Amniotic stem cell (primary cell): Measurements from ENCODE around the gene ROR2.
"Not testable (repeated sequence)": the region's sequence is repeated elsewhere in the genome, so short reads cannot be mapped to it uniquely, and the experiment has no call there.

Source experiments
- DNase-seq: peaks from one replicate; lab custom pipeline; 2025; lab: John Stamatoyannopoulos, UW

The ROR2 gene

GRCh38 chr9:91949946-91950664, at the start of gene ROR2:
TSS of gene ROR2 (minus strand) at chr9:91950228.
- no peak for DNase-seq

DNA sequence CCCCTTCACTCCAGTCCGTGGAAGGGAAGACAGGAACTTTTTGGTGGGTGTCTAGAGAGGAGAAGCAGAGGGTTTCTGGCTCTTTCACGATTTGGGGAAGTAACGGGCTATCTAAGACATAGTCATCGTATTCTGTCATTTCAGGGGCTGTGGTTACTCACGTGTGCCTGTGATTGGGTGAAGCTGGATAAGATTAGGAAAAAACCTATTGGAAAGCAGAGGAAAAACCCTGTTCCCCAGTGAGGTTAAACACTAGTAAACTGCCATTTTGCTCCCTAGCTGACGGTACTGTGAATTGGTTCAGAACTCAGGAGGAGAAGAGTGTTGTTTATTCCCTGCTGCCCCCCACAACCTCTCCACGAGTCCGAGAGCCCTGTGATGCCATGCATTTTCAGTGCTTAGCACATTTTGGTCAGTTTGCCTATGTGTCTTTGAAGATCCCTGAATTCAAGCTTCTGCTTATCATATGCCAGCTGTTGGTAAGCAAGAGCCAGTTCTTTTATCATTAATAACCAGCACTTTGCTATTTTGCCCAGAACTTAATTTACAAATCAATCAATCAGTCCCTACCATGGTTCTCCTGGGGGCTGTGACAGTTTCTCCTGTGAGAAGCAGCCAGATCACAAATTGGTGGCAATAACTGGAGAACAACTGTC, 45.1 kb upstream of the ROR2 start:
- DNase-seq: no peak

DNA sequence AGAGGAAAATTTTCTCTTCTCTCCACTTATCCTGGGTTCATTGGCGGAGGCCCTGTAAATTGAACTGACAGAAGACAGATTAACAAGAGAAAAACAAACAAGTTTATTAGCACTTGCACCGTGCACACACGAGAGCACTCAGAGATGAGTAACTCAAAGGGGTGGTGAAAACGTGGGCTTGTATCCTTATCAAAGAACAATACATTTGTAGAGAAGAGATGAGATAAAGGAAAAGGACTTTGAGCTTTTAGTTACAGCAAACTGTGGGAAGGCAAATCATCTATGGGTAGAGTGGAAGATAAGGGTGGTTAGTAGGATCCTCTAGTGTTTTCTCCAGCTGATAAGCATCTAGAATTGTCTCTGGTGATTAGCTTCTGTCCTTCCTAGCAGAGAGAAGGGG, 44.4 kb upstream of the ROR2 start:
- no peak for DNase-seq

GRCh38 chr9:91992461-91993041, 42.5 kb upstream of the ROR2 start:
- no peak for DNase-seq

DNA sequence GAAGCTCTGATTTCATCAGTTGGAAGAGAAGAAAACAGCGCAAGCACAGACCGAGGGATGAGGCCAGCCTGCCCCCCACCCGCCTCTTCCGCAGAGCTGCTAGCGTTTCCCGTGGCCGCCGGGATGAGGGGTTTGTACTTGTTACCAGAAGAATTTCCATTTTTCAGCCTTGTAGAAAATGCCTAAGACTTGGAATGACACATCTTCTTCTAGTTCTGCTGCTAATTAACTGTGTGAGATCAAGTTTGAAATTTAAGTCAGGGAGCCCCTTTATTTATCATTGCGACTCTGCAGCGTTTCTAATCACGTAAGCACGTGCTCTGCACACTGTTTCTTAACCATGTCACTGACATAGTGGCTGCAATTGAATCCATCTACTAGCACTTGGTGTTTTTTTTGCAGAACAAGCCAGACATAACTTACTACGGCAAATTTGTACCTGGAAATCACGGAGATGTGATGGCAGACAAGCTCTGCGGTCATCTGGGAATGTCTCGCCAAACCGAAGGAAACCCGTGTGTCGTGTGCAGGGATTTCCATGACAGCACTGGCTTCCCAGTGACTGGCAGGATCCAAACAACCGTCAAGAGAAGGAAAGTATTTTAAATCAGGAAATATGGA, 41.8 kb upstream of the ROR2 start:
- no peak for DNase-seq

DNA sequence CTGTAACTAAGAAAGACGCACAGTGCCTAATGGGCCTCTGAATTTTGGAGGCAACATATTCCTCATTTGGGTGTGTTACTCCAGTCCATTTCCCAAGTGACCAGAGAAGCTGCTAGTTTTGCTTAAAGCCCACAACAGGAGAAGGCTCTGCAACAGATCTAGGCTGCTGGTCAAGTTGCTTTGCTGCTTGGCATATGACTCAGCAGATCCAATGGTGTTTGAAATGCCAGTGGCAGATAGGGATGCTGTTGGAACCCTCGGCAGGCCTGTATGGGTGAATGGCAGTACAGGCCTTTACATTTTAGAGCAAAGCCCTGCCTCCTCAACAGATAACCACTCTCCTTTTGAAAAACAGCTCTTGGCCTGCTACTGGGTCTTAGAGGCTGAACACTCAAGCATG, 36.2 kb upstream of the ROR2 start:
- DNase-seq: no peak

GRCh38 chr9:91985692-91986091, 35.7 kb upstream of the ROR2 start:
- no peak for DNase-seq

- peak; percentile 35 for DNase-seq
These were observed 28.8 kb upstream of the ROR2 start for GRCh38 chr9:91978740-91979414.

DNA sequence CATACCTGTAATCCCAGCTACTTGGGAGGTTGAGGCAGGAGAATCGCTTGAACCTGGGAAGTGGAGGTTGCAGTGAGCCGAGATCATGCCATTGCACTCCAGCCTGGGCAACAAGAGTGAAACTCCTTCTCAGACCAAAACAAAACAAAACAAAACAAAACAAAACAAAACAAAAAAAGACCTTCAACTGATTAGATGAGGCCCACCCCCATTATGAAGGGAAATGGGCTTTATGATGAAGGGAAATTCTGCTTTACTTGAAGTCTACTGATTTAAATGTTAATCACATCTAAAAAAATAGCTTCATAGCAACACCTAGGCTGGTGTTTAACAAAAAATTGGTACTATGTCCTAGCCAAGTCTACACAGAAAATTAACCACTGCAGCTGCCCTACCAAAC, 25.2 kb upstream of the ROR2 start:
- not testable (repeated sequence) for DNase-seq

GRCh38 chr9:91972711-91973110, 22.7 kb upstream of the ROR2 start:
- DNase-seq: no peak

GRCh38 chr9:91972076-91972626, 22.1 kb upstream of the ROR2 start:
- no peak for DNase-seq

GRCh38 chr9:91967259-91967658, 17.2 kb upstream of the ROR2 start:
- DNase-seq: no peak

DNA sequence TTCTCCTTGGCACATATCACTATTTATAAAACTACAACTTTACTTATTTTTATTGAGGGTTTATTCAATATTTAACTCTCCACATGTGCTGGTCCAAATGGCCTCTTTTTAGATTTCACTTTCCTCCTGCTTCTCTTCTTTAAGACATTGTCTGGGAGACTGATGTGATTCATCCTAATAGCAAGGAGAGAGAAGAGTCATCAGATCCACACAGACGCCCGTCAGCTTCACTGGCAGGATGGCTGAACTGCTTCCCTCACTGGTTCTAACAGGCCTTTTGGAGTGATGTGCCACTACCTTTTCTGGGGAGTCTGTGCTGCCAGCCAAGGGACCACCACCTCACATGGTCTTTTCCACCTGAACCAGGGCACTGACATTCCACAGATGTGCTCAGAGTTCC, 16.5 kb upstream of the ROR2 start:
- no peak for DNase-seq

GRCh38 chr9:91963711-91964240, 13.7 kb upstream of the ROR2 start:
- DNase-seq: no peak

- DNase-seq: no peak
These were observed 10.3 kb upstream of the ROR2 start for GRCh38 chr9:91960367-91960766.

GRCh38 chr9:91958174-91958573, 8.1 kb upstream of the ROR2 start:
- no peak for DNase-seq

GRCh38 chr9:91954841-91955471, 4.9 kb upstream of the ROR2 start:
- DNase-seq: peak; percentile 37

GRCh38 chr9:91953718-91954117, 3.7 kb upstream of the ROR2 start:
- DNase-seq: no peak

DNA sequence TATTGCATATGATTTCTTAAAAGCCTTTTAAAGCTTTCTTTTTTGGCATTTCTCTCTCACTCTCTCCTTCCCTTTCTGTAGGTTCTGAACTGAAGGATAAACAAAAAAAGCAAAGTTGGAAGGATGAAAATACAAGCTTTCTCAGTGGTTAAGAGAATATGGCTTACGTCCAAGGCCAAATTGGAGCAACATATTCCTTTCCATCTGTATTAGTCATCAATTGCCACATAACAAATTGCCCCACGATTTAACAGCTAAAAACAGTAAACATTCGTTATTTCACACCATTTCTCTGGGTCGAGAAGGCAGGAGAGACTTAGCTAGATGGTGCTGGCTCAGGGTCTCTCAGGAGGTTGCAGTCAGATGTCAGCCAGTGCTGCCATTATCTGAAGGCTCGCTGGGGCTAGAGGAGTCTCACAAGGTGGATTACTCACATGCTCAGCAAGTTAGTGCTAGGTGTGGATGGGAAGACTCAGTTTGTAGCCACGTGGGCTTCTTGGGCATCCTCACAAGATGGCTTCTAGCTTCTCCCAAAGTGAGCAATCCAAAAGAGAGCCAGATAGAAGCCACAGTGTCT, 2.0 kb upstream of the ROR2 start:
- no peak for DNase-seq

- no peak for DNase-seq
These were observed 559 bp downstream of the ROR2 start for GRCh38 chr9:91949392-91949945.
